Endothelial cell (in vitro differentiated cells): ENCODE results near the gene RBM3. TPM values are rescaled to one million over a fixed set of nuclear protein-coding genes. Genes with fewer than 3 reads are reported as not detected.
"Not testable (repeated sequence)": the region's sequence is repeated elsewhere in the genome, so short reads cannot be mapped to it uniquely, and the experiment has no call there.

ENCODE experiments used
- DNase-seq: peaks from one replicate; pipeline ENCODE4 v3.0.0; 2021; ENCODE audit warnings: low spot score
- H3K27ac Mint-ChIP-seq: one replicate; pipeline ENCODE4 v1.8.0; 2021; ENCODE audit warnings: mixed read lengths, inconsistent platforms; ENCODE audit not compliant: unreplicated experiment
- H3K27me3 Mint-ChIP-seq: one replicate; pipeline ENCODE4 v1.8.0; 2021; ENCODE audit warnings: mild to moderate bottlenecking, moderate library complexity, mixed read lengths, inconsistent platforms; ENCODE audit not compliant: unreplicated experiment
- H3K36me3 Mint-ChIP-seq: one replicate; pipeline ENCODE4 v1.8.0; 2021; ENCODE audit warnings: mild to moderate bottlenecking, low read depth, mixed read lengths, inconsistent platforms; ENCODE audit not compliant: unreplicated experiment
- H3K4me1 Mint-ChIP-seq: one replicate; pipeline ENCODE4 v1.8.0; 2021; ENCODE audit warnings: mild to moderate bottlenecking, mixed read lengths, inconsistent platforms; ENCODE audit not compliant: unreplicated experiment
- H3K4me3 Mint-ChIP-seq: one replicate; pipeline ENCODE4 v1.8.0; 2021; ENCODE audit warnings: mild to moderate bottlenecking, mixed read lengths, inconsistent platforms; ENCODE audit not compliant: unreplicated experiment
- H3K9me3 Mint-ChIP-seq: one replicate; pipeline ENCODE4 v1.8.0; 2021; ENCODE audit warnings: mixed read lengths, inconsistent platforms; ENCODE audit not compliant: unreplicated experiment
- long read RNA-seq: library from polyadenylated mRNA; unstranded; transcript quantifications from one replicate; pipeline ENCODE4 v2.0.0, GENCODE V29; 2020; ENCODE audit not compliant: unreplicated experiment
- total RNA-seq: library from RNA; stranded (reverse); fragmentation: NEBNext Ultra II Directional; extraction: Animal tissue kit (Norgen Biotek cat#: 25700); gene quantifications from one replicate; pipeline ENCODE4 v1.2.1, GENCODE V29; 2021; ENCODE audit not compliant: unreplicated experiment
- TF ChIP-seq, protein P1 (sequence below): fragments of 200-600 bp; sonication (generic); IDR thresholded peaks from one replicate; pipeline ENCODE4 v1.5.0; 2021; ENCODE audit warnings: antibody characterized with exemption; ENCODE audit not compliant: unreplicated experiment

The RBM3 gene
- 252 TPM for total RNA-seq
- long read RNA-seq, transcript RBM3-203 (7 exons, 2,162 nt), result major isoform, 173 of 201 reads
- long read RNA-seq, transcript RBM3-202 (6 exons, 1,130 nt), result minor isoform, 5 of 201 reads
- long read RNA-seq, partial matches to known transcripts, result 7 of 201 reads
- long read RNA-seq, other reads (novel, unspliced or antisense), result 14 of 201 reads

DNA sequence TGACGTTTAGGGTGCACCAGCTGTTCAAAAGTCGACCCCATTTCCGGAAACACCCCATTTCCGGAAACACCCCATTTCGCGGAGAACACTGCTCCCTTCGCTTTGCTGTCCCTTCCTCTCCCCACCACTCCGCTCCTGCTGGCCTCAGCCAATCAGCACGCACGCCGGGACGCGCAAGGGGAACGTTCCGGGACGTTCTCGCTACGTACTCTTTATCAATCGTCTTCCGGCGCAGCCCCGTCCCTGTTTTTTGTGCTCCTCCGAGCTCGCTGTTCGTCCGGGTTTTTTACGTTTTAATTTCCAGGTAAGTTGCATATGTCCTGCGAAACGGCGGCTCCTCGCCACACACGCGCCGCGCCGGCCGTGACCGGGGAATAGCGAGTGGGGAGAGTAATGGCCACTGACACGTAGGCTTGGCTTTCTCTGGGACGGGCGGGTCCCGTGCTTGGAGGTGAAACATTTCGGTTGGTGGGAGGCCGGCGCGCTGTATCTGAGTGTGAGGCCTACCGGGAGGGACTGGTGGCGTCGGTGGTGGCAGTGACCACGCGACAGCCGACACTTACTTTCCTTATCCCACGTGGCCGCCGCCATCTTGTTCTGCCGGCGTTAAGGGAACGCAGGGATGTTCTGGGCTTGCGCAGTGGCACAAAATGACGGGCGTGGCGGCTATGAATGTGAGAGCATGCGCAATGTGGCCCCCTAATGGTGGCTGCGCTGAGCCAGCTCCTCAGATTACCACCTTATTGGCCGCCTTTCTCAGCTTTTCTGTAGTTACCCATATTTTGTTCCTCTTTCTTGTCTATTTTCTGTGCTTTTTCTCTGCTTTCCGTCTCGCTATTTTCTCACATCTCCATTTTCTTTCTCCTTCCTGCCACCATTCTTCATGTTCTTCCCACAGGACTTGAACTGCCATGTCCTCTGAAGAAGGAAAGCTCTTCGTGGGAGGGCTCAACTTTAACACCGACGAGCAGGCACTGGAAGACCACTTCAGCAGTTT is at the start of gene RBM3:
TSS of gene RBM3 (plus strand) at position 215 of the 997 bp plus-strand sequence. CDS start at position 912, 697 bp downstream.
- H3K27me3 Mint-ChIP-seq, result peaks cover 8% of the 10 kb centered on the region
- no peaks in the 10 kb centered on the region for H3K9me3 Mint-ChIP-seq
- peak; percentile 73 for DNase-seq
- H3K4me3 Mint-ChIP-seq, result peak within 1 kb of the TSS; percentile 98
- TF ChIP-seq, protein P1, sequence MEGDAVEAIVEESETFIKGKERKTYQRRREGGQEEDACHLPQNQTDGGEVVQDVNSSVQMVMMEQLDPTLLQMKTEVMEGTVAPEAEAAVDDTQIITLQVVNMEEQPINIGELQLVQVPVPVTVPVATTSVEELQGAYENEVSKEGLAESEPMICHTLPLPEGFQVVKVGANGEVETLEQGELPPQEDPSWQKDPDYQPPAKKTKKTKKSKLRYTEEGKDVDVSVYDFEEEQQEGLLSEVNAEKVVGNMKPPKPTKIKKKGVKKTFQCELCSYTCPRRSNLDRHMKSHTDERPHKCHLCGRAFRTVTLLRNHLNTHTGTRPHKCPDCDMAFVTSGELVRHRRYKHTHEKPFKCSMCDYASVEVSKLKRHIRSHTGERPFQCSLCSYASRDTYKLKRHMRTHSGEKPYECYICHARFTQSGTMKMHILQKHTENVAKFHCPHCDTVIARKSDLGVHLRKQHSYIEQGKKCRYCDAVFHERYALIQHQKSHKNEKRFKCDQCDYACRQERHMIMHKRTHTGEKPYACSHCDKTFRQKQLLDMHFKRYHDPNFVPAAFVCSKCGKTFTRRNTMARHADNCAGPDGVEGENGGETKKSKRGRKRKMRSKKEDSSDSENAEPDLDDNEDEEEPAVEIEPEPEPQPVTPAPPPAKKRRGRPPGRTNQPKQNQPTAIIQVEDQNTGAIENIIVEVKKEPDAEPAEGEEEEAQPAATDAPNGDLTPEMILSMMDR, result no peak
- H3K27ac Mint-ChIP-seq, result peak within 1 kb of the TSS; percentile 99
- peaks cover 13% of the 10 kb centered on the region for H3K4me1 Mint-ChIP-seq
- peaks cover 7% of the 10 kb centered on the region for H3K36me3 Mint-ChIP-seq

DNA sequence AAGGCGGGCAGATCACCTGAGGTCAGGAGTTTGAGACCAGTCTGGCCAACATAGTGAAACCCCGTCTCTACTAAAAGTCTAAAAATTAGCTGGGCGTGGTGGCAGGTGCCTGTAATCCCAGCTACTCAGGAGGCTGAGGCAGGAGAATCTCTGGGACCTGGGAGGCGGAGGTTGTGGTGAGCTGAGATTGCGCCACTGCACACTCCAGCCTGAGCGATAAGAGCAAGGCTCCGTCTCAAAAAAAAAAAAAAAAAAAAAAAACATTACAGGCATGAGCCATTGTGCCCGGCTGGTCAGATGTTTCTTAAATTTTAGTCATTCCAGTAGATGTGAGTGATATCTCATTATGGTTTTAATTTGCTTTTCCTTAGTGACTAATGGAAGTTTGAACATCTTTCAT is 48.4 kb upstream of the RBM3 start:
- not testable (repeated sequence) for DNase-seq, H3K27ac Mint-ChIP-seq, H3K9me3 Mint-ChIP-seq, H3K27me3 Mint-ChIP-seq, H3K4me3 Mint-ChIP-seq, H3K4me1 Mint-ChIP-seq
- H3K36me3 Mint-ChIP-seq, result peaks cover 14% of the 10 kb centered on the region

DNA sequence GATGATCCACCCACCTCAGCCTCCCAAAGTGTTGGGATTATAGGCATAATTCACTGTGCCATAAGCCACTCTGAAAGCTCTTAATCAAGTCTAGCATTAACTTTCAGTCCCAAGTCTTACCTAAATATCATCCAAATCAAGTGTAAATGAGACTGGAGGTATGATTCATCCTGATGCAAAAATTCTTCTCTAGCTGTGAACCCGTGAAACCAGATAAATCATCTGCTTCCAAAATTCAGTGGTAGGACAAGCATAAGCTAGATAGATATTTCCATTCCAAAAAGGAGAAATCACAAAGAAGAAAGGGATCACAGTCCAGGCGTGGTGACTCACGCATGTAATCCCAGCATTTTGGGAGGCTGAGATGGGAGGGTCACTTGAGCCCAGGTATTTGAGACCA is 43.5 kb upstream of the RBM3 start:
- DNase-seq, result no peak
- Mint-ChIP-seq H3K36me3 (peaks cover 21% of the 10 kb centered on the region), H3K9me3 (no peaks in the 10 kb centered on the region), H3K27me3 (no peaks in the 10 kb centered on the region), H3K4me3 (no peak overlapping the region), H3K4me1 (no peaks in the 10 kb centered on the region), H3K27ac (no peak overlapping the region)
- TF ChIP-seq, protein P1, result no peak

DNA sequence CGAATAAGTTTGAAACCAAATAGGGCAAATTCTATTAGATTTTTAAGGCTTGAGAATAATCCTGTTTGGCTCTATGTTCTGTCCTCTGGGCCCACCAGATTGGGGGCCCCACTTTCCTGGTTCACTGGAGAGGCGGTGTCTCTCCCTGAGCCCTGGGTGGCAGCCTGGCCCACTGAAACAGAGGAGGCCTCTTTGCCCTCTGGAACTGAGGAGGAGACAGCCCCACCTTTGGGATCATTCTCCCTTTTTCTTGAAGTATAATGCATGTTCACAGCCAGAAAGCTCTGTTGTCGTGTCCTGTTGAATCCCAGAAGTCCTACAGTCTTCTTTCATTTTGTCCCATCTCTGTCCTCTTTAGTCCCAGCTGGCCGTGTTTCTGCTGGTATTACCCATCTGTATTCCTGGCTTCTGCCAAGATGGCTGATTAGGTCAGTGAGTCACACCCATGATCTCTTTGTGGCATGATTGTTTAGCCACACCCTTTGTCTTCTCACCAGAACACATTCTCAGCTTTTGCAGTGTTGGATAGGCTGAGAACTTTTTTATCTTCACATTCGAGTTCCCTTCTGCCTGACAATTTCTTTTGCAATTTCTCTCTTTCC is 42.8 kb upstream of the RBM3 start:
- Mint-ChIP-seq H3K9me3 (no peaks in the 10 kb centered on the region), H3K4me1 (no peaks in the 10 kb centered on the region), H3K27ac (no peak overlapping the region), H3K4me3 (no peak overlapping the region), H3K27me3 (no peaks in the 10 kb centered on the region), H3K36me3 (peaks cover 21% of the 10 kb centered on the region)
- no peak for DNase-seq
- TF ChIP-seq, protein P1, result no peak

DNA sequence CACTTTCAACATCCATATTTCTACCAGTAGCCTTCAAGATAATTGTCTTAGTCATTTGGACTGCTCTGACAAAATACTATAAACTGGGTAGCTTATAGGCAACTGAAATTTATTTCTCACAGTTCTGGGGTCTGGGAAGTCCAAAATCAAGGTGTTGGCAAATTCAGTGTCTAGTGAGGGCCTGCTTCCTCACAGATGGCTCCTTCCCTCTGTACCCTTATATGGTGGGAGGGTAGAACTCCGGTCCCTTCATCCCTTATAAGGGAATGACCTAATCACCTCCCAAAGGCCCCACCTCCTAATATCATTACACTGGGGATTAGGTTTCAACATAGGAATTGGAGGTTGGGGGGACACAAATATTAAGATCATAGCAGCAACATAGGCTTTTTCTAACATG is 42.1 kb upstream of the RBM3 start:
- Mint-ChIP-seq H3K4me3 (no peak overlapping the region), H3K36me3 (peaks cover 17% of the 10 kb centered on the region), H3K27me3 (no peaks in the 10 kb centered on the region), H3K9me3 (no peaks in the 10 kb centered on the region), H3K4me1 (no peaks in the 10 kb centered on the region), H3K27ac (peak overlapping the region; percentile 31)
- no peak for DNase-seq
- TF ChIP-seq, protein P1, result no peak
